Choroid plexus epithelial cell (primary cell): Measurements from ENCODE around the gene BMP4.

Source experiments
- DNase-seq: peaks from one replicate; pipeline ENCODE4 v3.0.0-alpha.2; 2010; ENCODE audit warnings: low read depth
- H3K4me3 ChIP-seq: 2 replicates; pipeline ENCODE4 v1.5.1; 2011; ENCODE audit warnings: low read depth, mild to moderate bottlenecking, control low read depth, low read length, moderate library complexity
- CTCF ChIP-seq: conservative IDR thresholded peaks from 2 replicates; pipeline ENCODE4 v1.5.1; 2011; ENCODE audit warnings: low read depth, mild to moderate bottlenecking, control low read depth, inconsistent platforms, low read length, moderate library complexity

Gene BMP4

DNA sequence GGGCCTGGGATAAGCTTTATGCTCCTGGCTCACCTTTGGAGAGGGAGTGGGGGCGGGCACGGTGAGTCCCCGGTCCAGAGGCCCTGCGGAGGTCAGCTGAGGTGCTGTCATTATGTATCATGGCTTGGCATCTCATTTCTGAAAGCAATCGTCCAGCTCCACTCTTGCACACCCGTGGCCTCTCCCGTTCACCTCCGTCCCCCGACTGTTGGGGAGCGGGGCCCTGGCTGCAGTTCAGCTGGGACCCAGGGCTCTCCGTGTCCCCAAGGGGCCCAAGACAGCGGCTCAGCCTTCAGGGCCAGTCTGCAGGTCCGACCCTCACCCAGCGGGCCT is 10.6 kb downstream of the BMP4 start:
- no peak for TF ChIP-seq CTCF
- DNase-seq: no peak
- H3K4me3 ChIP-seq: no peak overlapping the region

DNA sequence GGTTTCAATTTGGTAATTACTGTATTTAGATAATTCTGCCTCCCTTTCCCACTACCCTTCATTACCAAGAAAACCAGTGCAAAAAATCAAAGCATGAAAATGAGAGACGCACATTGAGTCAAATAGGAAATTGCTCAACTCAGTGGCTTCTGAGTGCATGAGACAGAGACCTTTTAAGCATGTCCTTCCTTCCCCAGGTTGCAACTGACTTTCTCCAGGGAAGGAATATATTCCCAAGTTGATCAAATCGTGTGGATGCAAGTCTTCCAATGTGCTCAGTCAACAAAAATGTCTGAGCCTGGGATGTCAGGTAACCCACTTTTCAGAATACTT is 12.9 kb downstream of the BMP4 start:
- no peak for TF ChIP-seq CTCF
- H3K4me3 ChIP-seq: no peak overlapping the region
- no peak for DNase-seq

DNA sequence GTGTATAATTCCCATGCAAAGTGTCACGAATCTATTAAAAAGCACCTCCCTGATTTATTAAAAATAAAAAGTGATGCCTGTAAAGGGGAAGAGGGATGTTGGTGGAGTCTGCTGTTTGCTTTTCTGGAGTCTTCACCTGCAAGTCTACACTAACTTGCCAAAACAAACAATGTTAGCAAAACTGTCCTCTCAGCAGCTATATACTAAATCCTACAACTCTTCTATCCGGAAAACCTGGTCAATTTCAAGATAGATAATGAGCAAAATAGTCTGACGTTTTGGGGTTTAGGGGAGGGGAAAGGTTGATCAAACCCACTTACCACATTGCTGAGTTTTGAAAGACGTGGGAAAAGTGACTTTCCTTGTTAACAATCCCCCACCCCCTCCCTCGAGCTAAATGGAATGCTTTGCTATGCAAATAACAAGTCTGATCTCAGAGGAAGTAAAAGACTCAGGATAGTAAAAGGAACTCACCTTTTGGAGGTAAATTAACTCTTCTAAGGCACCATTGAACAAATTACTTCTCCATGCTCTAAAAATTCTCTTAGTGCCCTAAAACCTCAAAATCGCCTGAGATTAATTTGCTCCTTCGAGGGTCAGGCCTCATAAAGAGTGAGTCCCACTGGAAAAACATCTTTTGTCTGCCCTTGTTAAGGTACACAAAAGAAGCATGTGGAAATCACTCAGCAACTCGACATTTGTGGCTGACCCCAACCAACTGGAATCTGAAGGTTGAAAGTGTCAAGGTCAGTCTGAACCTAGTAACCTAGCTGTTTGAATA is 13.5 kb downstream of the BMP4 start:
- DNase-seq: no peak
- no peak for TF ChIP-seq CTCF
- H3K4me3 ChIP-seq: no peak overlapping the region

GRCh38 chr14:53938136-53938837 is 18.3 kb downstream of the BMP4 start:
- TF ChIP-seq CTCF: no peak
- no peak overlapping the region for H3K4me3 ChIP-seq
- DNase-seq: no peak

DNA sequence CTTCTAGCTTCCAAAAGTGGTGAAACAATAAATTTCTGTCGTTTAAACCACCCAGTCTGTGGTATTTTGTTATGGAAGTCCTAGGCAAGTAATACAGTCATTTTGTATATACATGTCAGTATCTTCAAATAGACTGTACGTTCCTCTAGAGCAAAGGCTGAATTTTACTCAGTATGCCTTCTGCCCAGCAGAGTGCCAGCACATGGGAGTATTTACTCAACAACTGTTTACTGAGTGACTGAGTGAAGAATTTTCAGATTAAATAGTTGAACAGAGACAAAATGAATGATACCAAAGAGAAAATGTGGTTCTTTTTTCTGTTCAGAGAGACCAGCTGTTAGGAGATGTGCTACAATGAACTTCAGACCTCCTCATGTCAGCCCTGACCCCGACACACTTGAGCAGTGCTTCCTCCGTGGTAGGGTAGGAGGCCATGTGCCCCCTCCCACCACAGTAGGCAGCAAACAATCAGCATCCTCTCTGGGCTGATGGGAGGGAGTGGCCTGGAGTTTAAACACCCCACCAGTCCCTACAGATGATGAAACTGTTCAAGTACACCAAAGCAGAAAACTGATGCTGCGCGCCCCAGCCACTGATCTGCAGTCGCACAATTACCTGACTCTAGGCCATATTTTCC is 21.7 kb downstream of the BMP4 start:
- no peak for DNase-seq
- H3K4me3 ChIP-seq: no peak overlapping the region
- TF ChIP-seq CTCF: no peak

GRCh38 chr14:53932966-53933365 is 23.7 kb downstream of the BMP4 start:
- DNase-seq: no peak
- TF ChIP-seq CTCF: no peak
- no peak overlapping the region for H3K4me3 ChIP-seq
